Activated B cell treated with CpG ODN at 0.5 μM for 24 hours (primary cell): Measurements from ENCODE around the gene LGR6. TPM values are rescaled to one million over a fixed set of nuclear protein-coding genes. Genes with fewer than 3 reads are reported as not detected.

Experiments
- ATAC-seq: fragments of 200-7000 bp; cut with Tn5 transposase; one replicate; pipeline ENCODE4 v1.10.0; 2021; ENCODE audit warnings: low read depth, mild to moderate bottlenecking, moderate library complexity
- CTCF ChIA-PET: fragments of 350-600 bp; sonication (Branson Sonifier 250); formaldehyde crosslinking; loops from one replicate; lab custom pipeline; 2021; ENCODE audit warnings: antibody characterized with exemption; lab: Charles Lee
- POLR2A ChIA-PET: fragments of 350-600 bp; sonication (Branson Sonifier 250); formaldehyde crosslinking; loops from one replicate; lab custom pipeline; 2021; ENCODE audit warnings: antibody characterized with exemption; lab: Charles Lee
- DNase-seq: peaks from one replicate; pipeline ENCODE4 v3.0.0; 2022
- H3K27ac Mint-ChIP-seq: one replicate; pipeline ENCODE4 v1.8.0; 2020; ENCODE audit warnings: mixed read lengths
- H3K27me3 Mint-ChIP-seq: one replicate; pipeline ENCODE4 v1.8.0; 2021; ENCODE audit warnings: mixed read lengths
- H3K36me3 Mint-ChIP-seq: one replicate; pipeline ENCODE4 v1.8.0; 2021; ENCODE audit warnings: low read depth, mixed read lengths
- H3K4me1 Mint-ChIP-seq: one replicate; pipeline ENCODE4 v1.8.0; 2021; ENCODE audit warnings: mixed read lengths
- H3K4me3 Mint-ChIP-seq: one replicate; pipeline ENCODE4 v1.8.0; 2020; ENCODE audit warnings: mild to moderate bottlenecking, mixed read lengths
- H3K9me3 Mint-ChIP-seq: one replicate; pipeline ENCODE4 v1.8.0; 2020; ENCODE audit warnings: mixed read lengths
- intact Hi-C: fragments of 100-400 bp; cut with micrococcal nuclease; formaldehyde crosslinking; loops from one replicate; pipeline ENCODE4 v1.15.1; 2024
- total RNA-seq: library from RNA; stranded (reverse); gene quantifications from 2 replicates; pipeline ENCODE4 v1.2.3, GENCODE V29; 2022
- TF ChIP-seq, protein P1 (sequence below): fragments of 200-600 bp; IDR thresholded peaks from one replicate; pipeline ENCODE4 v1.8.0; 2022; ENCODE audit warnings: antibody characterized with exemption, mild to moderate bottlenecking

LGR6 gene
- total RNA-seq, 1 donor from 2014 or later: not detected

DNA sequence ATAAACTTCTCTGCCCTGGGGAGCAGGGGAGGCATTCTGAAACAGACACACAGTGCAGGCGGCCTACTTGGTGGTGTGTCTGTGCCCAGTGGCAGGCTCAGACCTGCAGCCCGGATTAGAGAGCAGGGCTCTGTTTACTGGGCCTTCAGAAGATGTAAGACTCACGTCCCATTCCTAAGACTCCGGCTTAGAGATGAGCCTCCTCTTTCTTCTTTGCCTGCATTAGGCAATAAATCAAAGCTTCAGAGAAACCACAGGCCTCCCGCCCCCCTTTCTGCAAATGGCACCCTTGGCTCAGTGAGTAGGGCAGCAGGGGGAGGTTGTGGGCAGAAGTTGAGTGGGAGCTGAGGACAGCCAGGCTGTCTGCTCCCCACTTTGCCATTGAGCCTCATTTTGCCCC is 35.8 kb downstream of the LGR6 start:
- H3K4me3 Mint-ChIP-seq: no peak overlapping the region
- TF ChIP-seq, protein P1, sequence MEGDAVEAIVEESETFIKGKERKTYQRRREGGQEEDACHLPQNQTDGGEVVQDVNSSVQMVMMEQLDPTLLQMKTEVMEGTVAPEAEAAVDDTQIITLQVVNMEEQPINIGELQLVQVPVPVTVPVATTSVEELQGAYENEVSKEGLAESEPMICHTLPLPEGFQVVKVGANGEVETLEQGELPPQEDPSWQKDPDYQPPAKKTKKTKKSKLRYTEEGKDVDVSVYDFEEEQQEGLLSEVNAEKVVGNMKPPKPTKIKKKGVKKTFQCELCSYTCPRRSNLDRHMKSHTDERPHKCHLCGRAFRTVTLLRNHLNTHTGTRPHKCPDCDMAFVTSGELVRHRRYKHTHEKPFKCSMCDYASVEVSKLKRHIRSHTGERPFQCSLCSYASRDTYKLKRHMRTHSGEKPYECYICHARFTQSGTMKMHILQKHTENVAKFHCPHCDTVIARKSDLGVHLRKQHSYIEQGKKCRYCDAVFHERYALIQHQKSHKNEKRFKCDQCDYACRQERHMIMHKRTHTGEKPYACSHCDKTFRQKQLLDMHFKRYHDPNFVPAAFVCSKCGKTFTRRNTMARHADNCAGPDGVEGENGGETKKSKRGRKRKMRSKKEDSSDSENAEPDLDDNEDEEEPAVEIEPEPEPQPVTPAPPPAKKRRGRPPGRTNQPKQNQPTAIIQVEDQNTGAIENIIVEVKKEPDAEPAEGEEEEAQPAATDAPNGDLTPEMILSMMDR: no peak
- peaks cover 13% of the 10 kb centered on the region for H3K4me1 Mint-ChIP-seq
- H3K27me3 Mint-ChIP-seq: peaks cover 4% of the 10 kb centered on the region
- no peak for DNase-seq
- no peak for ATAC-seq
- intact Hi-C loops: no loop called here
- H3K27ac Mint-ChIP-seq: no peak overlapping the region
- no peaks in the 10 kb centered on the region for H3K9me3 Mint-ChIP-seq
- ChIA-PET CTCF (no interaction called here), POLR2A (no interaction called here)
- H3K36me3 Mint-ChIP-seq: no peaks in the 10 kb centered on the region

DNA sequence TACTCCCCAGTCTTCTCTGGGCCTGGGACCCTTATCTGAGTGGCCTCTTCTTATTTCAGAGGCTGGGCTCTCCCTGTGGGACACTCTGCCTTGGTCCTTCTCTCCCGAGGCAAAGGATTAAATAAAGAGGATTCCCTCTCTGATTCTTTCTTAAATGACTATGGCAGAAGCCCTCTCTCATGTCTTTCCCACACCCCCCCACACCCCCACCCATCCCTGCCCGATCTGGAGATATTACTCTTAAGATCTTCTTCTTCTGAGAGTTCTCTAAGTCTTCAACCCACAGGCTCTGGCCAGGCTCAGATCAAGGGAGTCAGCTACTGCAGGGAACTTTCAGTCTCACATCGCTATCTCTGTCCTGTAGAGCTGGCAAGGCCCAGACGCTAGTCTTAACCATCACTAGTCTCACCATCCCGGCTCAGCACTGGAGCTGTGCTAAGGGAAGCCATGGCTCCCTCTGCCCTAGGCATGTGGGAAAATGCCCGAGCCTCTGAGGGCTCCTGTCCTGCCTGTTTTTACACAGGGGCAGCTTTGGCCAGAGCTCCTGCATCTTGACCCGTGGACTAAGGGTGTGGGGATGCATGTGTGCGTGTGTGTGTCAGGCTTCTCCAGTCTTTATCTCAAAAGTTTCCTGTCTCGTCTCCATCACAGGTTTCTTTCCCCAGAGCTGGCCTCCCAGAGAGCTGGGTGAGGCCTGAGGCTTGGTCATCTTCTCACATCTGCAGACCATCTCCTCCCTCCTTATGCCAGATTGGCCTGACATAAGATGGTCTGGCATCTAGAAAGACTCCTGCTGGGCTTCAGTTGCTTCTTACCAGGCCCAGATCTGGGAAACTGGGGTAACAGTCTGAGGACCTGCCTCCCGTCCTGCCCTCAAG is 36.7 kb downstream of the LGR6 start:
- no peak overlapping the region for H3K4me3 Mint-ChIP-seq

DNA sequence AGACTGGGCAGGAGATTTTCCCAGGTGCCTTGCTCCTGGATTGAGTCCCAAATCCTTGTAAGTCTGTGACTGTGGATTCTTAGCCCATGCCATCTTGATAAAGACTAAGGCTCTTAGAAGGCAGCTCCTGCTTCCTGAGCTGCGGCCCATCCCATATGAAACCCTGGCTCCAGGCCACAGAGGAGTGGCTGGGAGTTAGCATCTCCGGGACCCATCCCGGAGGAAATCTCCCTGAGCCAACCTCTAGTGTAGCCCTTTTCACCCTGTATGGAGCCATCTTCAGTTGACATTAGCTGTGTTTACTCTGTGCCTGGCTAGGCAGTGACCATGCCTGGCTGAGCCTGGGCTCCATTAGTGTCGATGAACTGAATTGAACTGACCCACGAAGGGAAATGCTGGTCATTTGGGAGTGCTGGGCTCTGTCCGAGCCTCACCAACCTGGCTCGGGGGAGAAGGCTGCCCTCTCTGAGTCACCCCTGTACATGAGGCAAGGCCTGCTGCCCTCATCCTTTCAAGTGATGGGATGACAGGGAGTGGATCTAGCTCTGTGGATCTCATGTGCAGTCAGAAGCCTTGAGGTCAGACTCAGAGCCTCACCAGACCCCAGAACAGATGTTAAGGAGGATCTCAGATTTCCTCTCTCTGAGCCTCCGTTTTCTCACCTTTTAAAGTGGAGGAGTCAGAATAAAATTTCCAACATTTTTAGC is 37.5 kb downstream of the LGR6 start:
- POLR2A ChIA-PET: no interaction called here
- ATAC-seq (no peak), DNase-seq (no peak)
- CTCF ChIA-PET: no interaction called here
- no peak overlapping the region for H3K27ac Mint-ChIP-seq
- TF ChIP-seq, protein P1: no peak
- intact Hi-C loops: no loop called here
- no peaks in the 10 kb centered on the region for H3K36me3 Mint-ChIP-seq
- peaks cover 2% of the 10 kb centered on the region for H3K27me3 Mint-ChIP-seq
- peaks cover 13% of the 10 kb centered on the region for H3K4me1 Mint-ChIP-seq
- no peaks in the 10 kb centered on the region for H3K9me3 Mint-ChIP-seq
- H3K4me3 Mint-ChIP-seq: no peak overlapping the region

More for the DNA sequence above, 36.7 kb downstream of the LGR6 start:
- ATAC-seq: no peak
- H3K9me3 Mint-ChIP-seq: no peaks in the 10 kb centered on the region
- ChIA-PET CTCF (no interaction called here), POLR2A (no interaction called here)
- H3K27me3 Mint-ChIP-seq: no peaks in the 10 kb centered on the region
- peaks cover 13% of the 10 kb centered on the region for H3K4me1 Mint-ChIP-seq
- intact Hi-C loops: no loop called here
- no peak for DNase-seq
- no peaks in the 10 kb centered on the region for H3K36me3 Mint-ChIP-seq
- no peak overlapping the region for H3K27ac Mint-ChIP-seq
- TF ChIP-seq, protein P1: no peak

DNA sequence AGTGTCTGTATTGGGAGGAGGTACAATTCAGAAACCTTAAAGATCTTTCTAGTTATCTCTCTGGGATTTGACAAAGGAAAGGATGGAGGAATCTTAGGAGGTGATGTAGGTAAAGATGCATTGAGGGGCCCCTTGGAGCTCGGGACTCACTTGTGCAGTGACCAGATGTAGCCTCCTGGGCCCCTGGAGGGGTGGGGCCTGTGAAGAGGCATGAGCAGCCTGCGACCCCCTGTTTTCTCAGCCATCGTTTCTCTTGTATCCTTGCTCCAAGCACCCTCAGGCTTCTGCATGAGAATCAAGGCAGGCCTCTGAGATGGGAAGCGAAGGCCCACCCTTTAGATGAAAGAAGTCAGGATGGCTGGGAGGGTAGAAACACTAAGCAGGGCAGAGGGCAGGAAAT is 39.6 kb downstream of the LGR6 start:
- no peak overlapping the region for H3K4me3 Mint-ChIP-seq
- no peaks in the 10 kb centered on the region for H3K9me3 Mint-ChIP-seq
- CTCF ChIA-PET: no interaction called here
- H3K4me1 Mint-ChIP-seq: peaks cover 4% of the 10 kb centered on the region
- DNase-seq: no peak
- H3K36me3 Mint-ChIP-seq: no peaks in the 10 kb centered on the region
- peaks cover 16% of the 10 kb centered on the region for H3K27me3 Mint-ChIP-seq
- no peak for ATAC-seq
- POLR2A ChIA-PET: no interaction called here
- TF ChIP-seq, protein P1: no peak
- H3K27ac Mint-ChIP-seq: no peak overlapping the region
- intact Hi-C loops: no loop called here

DNA sequence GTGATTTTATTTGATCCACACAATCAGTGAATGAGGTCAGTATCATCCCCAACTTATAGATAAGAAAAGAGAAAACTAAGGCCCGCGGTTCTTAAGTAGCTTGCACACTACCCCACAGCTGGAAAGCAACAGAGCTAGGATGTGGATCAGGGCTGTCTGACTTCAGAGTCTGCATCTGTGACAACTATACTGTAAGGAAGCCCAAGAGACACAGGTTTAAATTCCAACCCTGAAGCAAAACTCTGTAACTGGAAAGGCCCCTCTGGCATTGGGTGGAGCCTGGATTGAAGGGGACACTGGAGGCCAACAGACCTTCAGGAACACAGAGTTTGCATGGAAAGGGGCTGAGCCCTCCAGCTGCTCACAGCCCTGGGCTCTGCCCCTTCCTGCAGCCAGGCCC is 40.2 kb downstream of the LGR6 start:
- Mint-ChIP-seq H3K4me3 (no peak overlapping the region), H3K27ac (no peak overlapping the region), H3K27me3 (peaks cover 16% of the 10 kb centered on the region), H3K9me3 (no peaks in the 10 kb centered on the region), H3K4me1 (no peaks in the 10 kb centered on the region), H3K36me3 (no peaks in the 10 kb centered on the region)
- CTCF ChIA-PET: no interaction called here
- ATAC-seq (no peak), DNase-seq (no peak)
- intact Hi-C loops: no loop called here
- TF ChIP-seq, protein P1: no peak
- POLR2A ChIA-PET: no interaction called here
